ENCODE measurements around the gene RPS6KA2.

The RPS6KA2 gene

DNA sequence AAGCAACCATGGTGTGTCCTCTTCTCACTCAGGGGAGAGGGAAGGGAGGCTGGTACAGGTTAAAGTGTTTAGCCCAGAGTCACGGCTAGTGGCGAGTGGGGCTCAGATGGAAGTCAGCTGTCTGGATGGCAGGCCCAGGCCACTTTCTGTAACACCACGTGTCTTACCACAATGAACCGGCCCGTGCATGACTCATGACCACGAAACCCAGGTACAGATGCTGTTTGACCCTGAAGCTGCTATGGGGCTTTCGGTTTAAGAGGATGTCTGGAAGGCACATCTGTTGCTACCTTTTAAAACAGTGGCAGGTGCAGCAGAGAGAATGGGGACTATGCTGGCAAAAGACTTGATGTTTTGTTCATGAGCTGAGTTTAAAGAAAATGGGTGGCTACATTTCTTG lies 207.8 kb downstream of the RPS6KA2 start:
- no peak for DNase-seq (ENCODE audit: low read depth)
- no peak overlapping the region for H3K4me3 ChIP-seq (ENCODE audit: low read length)
- TF ChIP-seq CTCF (conservative IDR thresholded peaks at IDR 0.05; ENCODE audit: low read depth, low read length) = no peak

- DNase-seq (ENCODE audit: low read depth) = no peak
- no peak for TF ChIP-seq CTCF (conservative IDR thresholded peaks at IDR 0.05; ENCODE audit: low read depth, low read length)
- H3K4me3 ChIP-seq (ENCODE audit: low read length) = no peak overlapping the region
Measured at GRCh38 chr6:166418691-166419143, 208.3 kb downstream of the RPS6KA2 start.

GRCh38 chr6:166417285-166417691 lies 209.8 kb downstream of the RPS6KA2 start:
- H3K4me3 ChIP-seq (ENCODE audit: low read length) = no peak overlapping the region
- no peak for TF ChIP-seq CTCF (conservative IDR thresholded peaks at IDR 0.05; ENCODE audit: low read depth, low read length)
- no peak for DNase-seq (ENCODE audit: low read depth)

GRCh38 chr6:166415833-166416347 lies 211.2 kb downstream of the RPS6KA2 start:
- no peak for DNase-seq (ENCODE audit: low read depth)
- H3K4me3 ChIP-seq (ENCODE audit: low read length) = no peak overlapping the region
- TF ChIP-seq CTCF (conservative IDR thresholded peaks at IDR 0.05; ENCODE audit: low read depth, low read length) = no peak

DNA sequence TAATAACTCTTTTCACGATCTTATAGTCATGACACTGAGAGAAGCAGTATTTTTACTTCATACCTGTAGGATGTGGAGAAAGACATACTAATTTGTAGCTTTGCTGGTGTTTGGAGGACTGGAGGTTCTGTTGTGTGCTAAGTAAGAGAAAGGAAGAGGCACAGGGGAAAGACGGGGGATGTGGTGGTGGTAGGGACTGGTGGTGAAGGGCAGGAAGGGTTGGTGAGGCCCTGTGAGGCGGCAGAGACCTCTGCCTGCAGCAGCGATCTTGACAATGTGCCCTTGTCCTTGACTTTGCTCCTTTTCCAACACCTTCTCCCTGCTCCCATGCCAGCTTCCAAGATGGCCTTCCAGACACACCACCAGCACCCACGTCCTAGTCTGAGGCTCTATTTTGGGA lies 211.7 kb downstream of the RPS6KA2 start:
- DNase-seq (ENCODE audit: low read depth) = no peak
- H3K4me3 ChIP-seq (ENCODE audit: low read length) = no peak overlapping the region

GRCh38 chr6:166413491-166413951 lies 213.5 kb downstream of the RPS6KA2 start:
- TF ChIP-seq CTCF (conservative IDR thresholded peaks at IDR 0.05; ENCODE audit: low read depth, low read length) = no peak
- DNase-seq (ENCODE audit: low read depth) = no peak
- no peak overlapping the region for H3K4me3 ChIP-seq (ENCODE audit: low read length)

More for the DNA sequence above, 211.7 kb downstream of the RPS6KA2 start:
- TF ChIP-seq CTCF (conservative IDR thresholded peaks at IDR 0.05; ENCODE audit: low read depth, low read length) = no peak

DNA sequence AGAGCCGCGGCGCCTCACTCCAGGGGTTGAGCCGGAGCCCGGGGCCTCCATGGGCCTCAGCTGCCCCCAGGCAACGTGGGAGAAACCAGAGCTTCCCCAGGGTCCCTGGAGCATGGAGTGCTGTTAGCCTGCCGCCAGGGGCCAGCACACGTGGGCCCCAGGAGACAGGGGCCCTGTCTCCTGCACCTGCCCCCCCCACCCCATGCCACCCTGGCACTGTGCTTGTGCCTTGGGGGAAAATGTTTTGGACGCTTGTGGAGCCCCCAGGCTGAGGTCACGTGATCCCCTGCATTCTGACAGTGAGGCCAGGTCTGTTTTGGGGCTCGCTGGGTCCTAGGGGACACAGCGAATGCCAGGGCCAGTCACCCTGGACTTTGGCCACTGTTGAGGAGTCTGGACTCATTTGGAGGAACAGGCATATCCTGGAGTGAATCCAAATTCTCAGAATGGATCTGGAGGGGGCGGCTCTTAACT lies 214.1 kb downstream of the RPS6KA2 start:
- DNase-seq (ENCODE audit: low read depth) = no peak
- no peak overlapping the region for H3K4me3 ChIP-seq (ENCODE audit: low read length)
- TF ChIP-seq CTCF (conservative IDR thresholded peaks at IDR 0.05; ENCODE audit: low read depth, low read length) = no peak

Data from retinal pigment epithelial cell (primary cell).